A549 (cell line): ENCODE measurements around the gene OPALIN. TPM values are rescaled to one million over a fixed set of nuclear protein-coding genes. Genes with fewer than 3 reads are reported as not detected.

Source experiments
- ATAC-seq, 2 experiments: fragments of 200-7000 bp in 1 of 2; fragments of >200 bp in 1 of 2; cut with Nextera tagmentation in 1 of 2; cut with Tn5 transposase in 1 of 2; 3 replicates each; pipeline versions ENCODE4 v1.8.0 to v1.9.1; 2018 to 2020; ENCODE audit warnings: mild to moderate bottlenecking in 1 of 2, moderate library complexity in 1 of 2
- CTCF ChIA-PET: fragments of 300-600 bp; sonication (Branson Sonifier 250); formaldehyde crosslinking; extraction: SDS; loops from one replicate; lab custom pipeline; 2021; ENCODE audit warnings: antibody characterized with exemption, inconsistent platforms; lab: Yijun Ruan, JAX
- POLR2A ChIA-PET: fragments of 350-600 bp; formaldehyde crosslinking; extraction: SDS; loops from one replicate; lab custom pipeline; 2021; ENCODE audit warnings: antibody characterized with exemption, inconsistent platforms; lab: Yijun Ruan, JAX
- DNase-seq, 2 experiments: peaks; one replicate each; pipeline versions ENCODE4 v3.0.0 to v3.0.0-alpha.2; 2011 to 2016; ENCODE audit warnings: low read depth in 1 of 2, low spot score in 1 of 2
- FAIRE-seq: peaks from 2 replicates; lab custom pipeline; 2011; peaks lifted over from hg19 to GRCh38; lab: Jason Lieb, UNC
- H3K27ac ChIP-seq, 2 experiments: fragments of >200 bp; sonication (Bioruptor Twin); formaldehyde crosslinking; 3 replicates each; pipeline ENCODE4 v1.5.1; 2016 to 2017
- H3K4me1 ChIP-seq: fragments of >200 bp; sonication (Bioruptor Twin); formaldehyde crosslinking; 3 replicates; pipeline ENCODE4 v1.6.1; 2016
- H3K4me2 ChIP-seq: fragments of >200 bp; sonication (Bioruptor Twin); formaldehyde crosslinking; 3 replicates; pipeline ENCODE4 v1.6.1; 2016
- H3K4me3 ChIP-seq: fragments of >200 bp; sonication (Bioruptor Twin); formaldehyde crosslinking; 3 replicates; pipeline ENCODE4 v1.5.1; 2016
- H3K9me3 ChIP-seq: fragments of >200 bp; sonication (Bioruptor Twin); formaldehyde crosslinking; 3 replicates; pipeline ENCODE4 v1.6.1; 2016
- FOXS1 ChIP-seq: fragments of 250-450 bp; sonication (Bioruptor Pico); IDR thresholded peaks from 2 replicates; pipeline ENCODE4 v1.5.0; 2020; ENCODE audit warnings: mild to moderate bottlenecking, moderate library complexity
- WGBS: methylation state at CpG from one replicate; pipeline ENCODE4 v1.1.6; 2017; ENCODE audit errors: missing lambda C conversion rate; 5-methylcytosine and 5-hydroxymethylcytosine counted together
- polyA plus RNA-seq, 4 experiments: library from polyadenylated mRNA; depleted of rRNA in 3 of 4; stranded (reverse); fragments of >200 nt; fragmentation: RNase III in 1 of 4; extraction: RNeasy Plus Mini Kit Qiagen cat#74134 plus additional on column Dnase treatment in 1 of 4; gene quantifications; 2 replicates in 3 of 4; 3 replicates in 1 of 4; pipeline ENCODE4 v1.2.3, GENCODE V29; 2011 to 2017

OPALIN gene
- polyA plus RNA-seq, 2 of the 4 experiments (the other 2 are of a cell fraction) = not detected

DNA sequence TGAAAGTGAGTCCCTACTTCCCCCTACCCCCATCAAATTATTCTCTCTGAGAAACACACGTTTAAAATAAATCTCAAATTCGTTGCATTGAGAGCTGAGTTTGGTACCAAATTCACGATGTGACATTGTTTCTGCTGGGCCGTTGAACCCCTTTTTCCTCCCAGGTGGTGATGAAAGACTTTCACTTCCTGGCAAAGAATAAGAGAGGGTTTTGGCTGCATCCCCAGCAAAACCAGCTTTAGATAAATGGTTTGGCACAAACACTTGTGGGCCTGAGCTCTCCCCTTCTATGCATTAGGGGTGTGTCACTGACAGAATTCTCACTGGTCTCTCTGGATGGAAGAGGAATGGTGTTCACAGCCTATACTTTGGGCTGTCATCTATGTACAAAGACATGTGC lies 63.3 kb downstream of the OPALIN start:
- no peaks in the 10 kb centered on the region for H3K9me3 ChIP-seq
- WGBS = 5% methylated on average over 4 of the region's 4 CpGs
- FAIRE-seq = no peak
- H3K4me1 ChIP-seq = no peaks in the 10 kb centered on the region
- POLR2A ChIA-PET = no interaction called here
- CTCF ChIA-PET = interaction anchor here (0.8 to 10.4 kb wide), 5 partner anchors 16 to 388 kb away, joined by 3 to 148 read pairs (median 3); partner anchors contain the start of gene CC2D2B
- no peak for TF ChIP-seq FOXS1
- DNase-seq = no peak
- no peak overlapping the region for H3K4me3 ChIP-seq
- H3K27ac ChIP-seq = no peak overlapping the region
- no peak overlapping the region for H3K4me2 ChIP-seq
- ATAC-seq = no peak

Other genes with a start within 250 kb of the OPALIN start
- 21.7 and 28.9 TPM in 2 replicates for gene ZNF518A, start 228.7 kb downstream of the OPALIN start, polyA plus RNA-seq (2011; rRNA removed)
- 7.3 to 8.7 TPM (median 8.5 TPM) in 3 replicates for gene ZNF518A, start 228.7 kb downstream of the OPALIN start, polyA plus RNA-seq (2017; fragmentation: RNase III; extraction: RNeasy Plus Mini Kit Qiagen cat#74134 plus additional on column Dnase treatment)
- not detected in 2 replicates for gene BLNK, start 87.4 kb downstream of the OPALIN start, polyA plus RNA-seq (2011; rRNA removed)
- not detected in 3 replicates for gene BLNK, start 87.4 kb downstream of the OPALIN start, polyA plus RNA-seq (2017; fragmentation: RNase III; extraction: RNeasy Plus Mini Kit Qiagen cat#74134 plus additional on column Dnase treatment)
- gene DNTT, start 54.6 kb downstream of the OPALIN start, polyA plus RNA-seq (2011; rRNA removed) = not detected in 2 replicates
- gene DNTT, start 54.6 kb downstream of the OPALIN start, polyA plus RNA-seq (2017; fragmentation: RNase III; extraction: RNeasy Plus Mini Kit Qiagen cat#74134 plus additional on column Dnase treatment) = 0.04 TPM in 1 of 3 replicates, not detected in the others
- 0.08 TPM in 2 replicates for gene TLL2, start 154.9 kb upstream of the OPALIN start, polyA plus RNA-seq (2011; rRNA removed)
- gene TLL2, start 154.9 kb upstream of the OPALIN start, polyA plus RNA-seq (2017; fragmentation: RNase III; extraction: RNeasy Plus Mini Kit Qiagen cat#74134 plus additional on column Dnase treatment) = 0.12 to 0.18 TPM (median 0.13 TPM) in 3 replicates
- gene TM9SF3, start 228.0 kb upstream of the OPALIN start, polyA plus RNA-seq (2011; rRNA removed) = 78.2 and 138 TPM in 2 replicates
- 88.9 to 92.9 TPM (median 92.3 TPM) in 3 replicates for gene TM9SF3, start 228.0 kb upstream of the OPALIN start, polyA plus RNA-seq (2017; fragmentation: RNase III; extraction: RNeasy Plus Mini Kit Qiagen cat#74134 plus additional on column Dnase treatment)